AG08396 (cell line): ENCODE results near the gene FAM228B.
"Not testable (repeated sequence)": the region's sequence is repeated elsewhere in the genome, so short reads cannot be mapped to it uniquely, and the experiment has no call there.

Experiments
- DNase-seq: peaks from one replicate; pipeline ENCODE4 v3.0.0; 2012; ENCODE audit warnings: low spot score, mixed read lengths

The FAM228B gene

GRCh38 chr2:24123195-24123921, at the start of gene FAM228B, which contains the start of gene PFN4:
Gene FAM228B (plus strand): TSS chr2:24123469. CDS start chr2:24124362, 893 bp downstream.
Gene PFN4 (minus strand): TSS chr2:24123334. CDS start chr2:24122535, 799 bp downstream.
- DNase-seq = peak; percentile 96

GRCh38 chr2:24073816-24074215, 49.5 kb upstream of the FAM228B start:
- DNase-seq = no peak

- no peak for DNase-seq
Measured at GRCh38 chr2:24075259-24075658, 48.0 kb upstream of the FAM228B start.

GRCh38 chr2:24075915-24076848, 47.1 kb upstream of the FAM228B start, which contains the start of gene SF3B6:
Gene SF3B6 (minus strand): TSS chr2:24076326. CDS start chr2:24076229, 97 bp downstream.
- peak; percentile 93 for DNase-seq

- peak; percentile 9 for DNase-seq
Measured at GRCh38 chr2:24076849-24077534, 46.3 kb upstream of the FAM228B start.

- no peak for DNase-seq
Measured at GRCh38 chr2:24077535-24077877, 45.8 kb upstream of the FAM228B start.

GRCh38 chr2:24077879-24078278, 45.4 kb upstream of the FAM228B start:
- DNase-seq = no peak

- DNase-seq = no peak
Measured at GRCh38 chr2:24080701-24081100, 42.6 kb upstream of the FAM228B start.

GRCh38 chr2:24082787-24083566, 40.3 kb upstream of the FAM228B start:
- no peak for DNase-seq

- peak; percentile 75 for DNase-seq
Measured at GRCh38 chr2:24083567-24084385, 39.5 kb upstream of the FAM228B start.

GRCh38 chr2:24084386-24085199, 38.7 kb upstream of the FAM228B start, which contains the start of gene TP53I3:
Gene TP53I3 (minus strand): TSS chr2:24084834. CDS start chr2:24084326, 508 bp downstream.
- peak; percentile 94 for DNase-seq

GRCh38 chr2:24085200-24085489, 38.1 kb upstream of the FAM228B start:
- DNase-seq = peak; percentile 64

- no peak for DNase-seq
Measured at GRCh38 chr2:24086241-24086640, 37.0 kb upstream of the FAM228B start.

GRCh38 chr2:24087032-24087431, 36.2 kb upstream of the FAM228B start:
- DNase-seq = no peak

GRCh38 chr2:24088821-24089359, 34.4 kb upstream of the FAM228B start:
- no peak for DNase-seq

GRCh38 chr2:24093270-24093669, 30.0 kb upstream of the FAM228B start:
- DNase-seq = not testable (repeated sequence)

- not testable (repeated sequence) for DNase-seq
Measured at GRCh38 chr2:24095171-24095677, 28.0 kb upstream of the FAM228B start.

- not testable (repeated sequence) for DNase-seq
Measured at GRCh38 chr2:24100732-24101131, 22.5 kb upstream of the FAM228B start.

- DNase-seq = no peak
Measured at GRCh38 chr2:24101992-24102391, 21.3 kb upstream of the FAM228B start.
